IPS DF 19.7 (cell line): ENCODE data around the gene SCN4B.

Source experiments
- DNase-seq: peaks from one replicate; pipeline ENCODE4 v3.0.0-alpha.2; 2013; ENCODE audit warnings: low read depth, low spot score

The SCN4B gene

DNA sequence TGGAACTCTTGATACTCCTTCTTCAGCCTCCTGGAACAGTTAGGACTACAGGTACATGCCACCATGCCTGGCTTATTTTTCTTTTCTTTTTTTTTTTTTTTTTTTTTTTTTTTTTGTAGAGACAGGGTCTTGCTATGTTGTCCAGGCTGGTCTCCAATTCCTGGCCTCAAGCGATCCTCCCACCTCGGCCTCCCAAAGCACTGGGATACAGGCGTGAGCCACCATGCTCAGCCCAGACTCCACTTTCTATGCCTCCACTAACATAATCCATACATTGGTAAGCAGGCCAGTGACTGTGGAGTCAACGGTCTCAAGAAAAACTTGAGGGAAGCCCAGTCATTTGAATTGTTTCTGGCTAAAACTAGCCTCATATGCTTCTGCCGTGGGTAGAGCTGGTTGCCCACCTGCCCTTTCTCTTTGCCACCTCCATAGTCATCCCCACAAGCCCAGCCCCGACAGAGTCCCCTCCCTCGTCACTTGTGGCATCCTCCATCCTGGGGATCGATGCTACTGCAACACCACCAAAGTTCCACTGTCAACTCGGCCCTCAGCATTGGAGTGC is 21.5 kb upstream of the SCN4B start:
- no peak for DNase-seq

DNA sequence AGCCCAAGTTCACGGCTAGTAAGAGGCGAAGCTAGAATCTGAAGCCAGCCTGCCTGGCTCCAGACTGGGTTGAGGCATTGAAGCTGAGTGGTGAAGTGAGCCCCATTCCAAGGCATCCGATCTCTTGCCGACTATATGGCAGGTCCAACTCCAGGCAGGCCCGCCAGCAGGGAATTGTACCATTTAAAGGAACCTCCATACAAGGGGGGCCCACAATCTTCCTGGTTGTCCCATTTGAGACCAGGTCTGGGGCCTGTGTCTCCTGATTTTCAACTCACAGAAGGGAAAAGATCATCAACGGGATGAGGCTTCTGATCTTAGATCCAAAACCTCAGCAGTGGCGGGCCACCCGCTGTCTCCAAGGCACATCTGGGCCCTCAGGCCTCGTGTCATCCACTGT is 19.7 kb upstream of the SCN4B start:
- no peak for DNase-seq

DNA sequence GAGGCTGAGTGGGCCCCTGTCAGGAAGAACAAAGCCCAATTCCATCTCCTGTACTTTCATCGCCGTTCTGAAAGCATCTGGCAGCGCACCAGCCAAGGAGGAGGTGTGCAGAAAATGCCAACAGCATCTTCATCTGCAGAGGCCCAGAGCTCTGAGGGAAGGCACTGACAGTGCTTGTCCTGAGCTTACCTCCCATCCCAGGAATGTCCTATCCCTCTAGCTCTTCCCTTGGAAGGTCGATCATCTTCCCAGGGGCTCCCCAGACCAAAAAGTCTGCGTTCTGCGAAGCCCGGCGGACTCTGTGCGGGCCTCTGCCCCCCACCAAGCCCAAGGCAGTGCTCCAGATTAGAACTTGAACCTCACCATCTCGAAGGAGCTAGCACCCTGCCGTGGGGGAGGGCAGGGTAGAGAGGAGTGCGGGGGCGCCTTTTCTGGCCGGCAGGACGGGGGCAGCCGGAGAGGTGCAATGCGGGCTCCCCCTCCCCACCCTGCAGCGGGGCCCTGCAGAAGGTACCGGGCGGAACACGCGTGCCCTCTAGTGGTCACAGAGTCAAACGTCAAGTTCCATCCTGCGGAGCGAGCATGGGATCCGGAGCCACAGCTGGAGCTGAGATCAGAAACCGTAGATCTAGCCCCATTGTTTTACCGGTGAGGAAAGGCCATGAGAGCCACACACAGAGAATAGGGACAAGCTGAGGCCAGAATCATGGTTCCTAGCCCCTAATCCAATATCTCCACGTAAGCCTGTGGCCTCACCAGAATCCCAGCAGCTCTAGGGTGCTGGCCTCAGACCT is 18.8 kb upstream of the SCN4B start:
- DNase-seq: no peak

DNA sequence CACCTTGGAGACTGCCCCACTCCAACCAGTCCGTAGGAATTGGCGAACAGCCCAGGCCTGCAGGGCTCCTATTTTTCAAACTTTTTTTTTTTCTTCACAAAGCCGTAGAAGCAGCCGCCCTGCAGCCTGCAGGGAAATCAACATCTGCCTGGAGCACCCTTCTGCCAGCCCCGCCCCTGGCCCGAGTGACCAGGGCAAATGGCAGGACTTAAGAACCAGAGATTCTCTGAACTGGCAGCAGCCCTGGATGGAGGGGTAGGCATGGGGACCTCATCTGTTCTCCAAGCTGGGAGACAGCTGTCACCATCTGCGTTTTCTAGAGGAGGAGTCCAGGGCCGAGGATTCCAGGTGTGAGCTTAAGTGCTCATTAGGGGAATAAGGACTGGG is 18.3 kb upstream of the SCN4B start:
- DNase-seq: no peak

DNA sequence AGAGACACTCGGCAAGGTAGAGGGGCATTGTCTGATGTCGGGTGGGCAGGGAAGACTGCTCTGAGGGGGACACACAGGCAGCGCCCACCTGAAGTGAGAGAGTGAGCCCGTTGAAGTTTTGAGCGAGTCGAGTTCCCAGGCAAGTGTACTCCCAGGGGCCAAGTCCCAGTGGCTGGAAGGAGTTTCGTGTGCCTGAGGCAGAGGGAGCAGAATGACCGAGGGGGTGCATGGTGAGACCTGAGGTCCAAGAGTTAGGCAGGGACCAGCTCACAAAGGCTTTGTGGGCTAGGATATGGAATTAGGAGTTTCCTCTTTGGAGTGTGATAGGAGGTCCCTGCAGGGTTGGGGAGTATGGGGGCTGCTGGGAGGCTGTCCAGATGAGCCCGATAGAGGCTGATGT is 17.6 kb upstream of the SCN4B start:
- DNase-seq: no peak

DNA sequence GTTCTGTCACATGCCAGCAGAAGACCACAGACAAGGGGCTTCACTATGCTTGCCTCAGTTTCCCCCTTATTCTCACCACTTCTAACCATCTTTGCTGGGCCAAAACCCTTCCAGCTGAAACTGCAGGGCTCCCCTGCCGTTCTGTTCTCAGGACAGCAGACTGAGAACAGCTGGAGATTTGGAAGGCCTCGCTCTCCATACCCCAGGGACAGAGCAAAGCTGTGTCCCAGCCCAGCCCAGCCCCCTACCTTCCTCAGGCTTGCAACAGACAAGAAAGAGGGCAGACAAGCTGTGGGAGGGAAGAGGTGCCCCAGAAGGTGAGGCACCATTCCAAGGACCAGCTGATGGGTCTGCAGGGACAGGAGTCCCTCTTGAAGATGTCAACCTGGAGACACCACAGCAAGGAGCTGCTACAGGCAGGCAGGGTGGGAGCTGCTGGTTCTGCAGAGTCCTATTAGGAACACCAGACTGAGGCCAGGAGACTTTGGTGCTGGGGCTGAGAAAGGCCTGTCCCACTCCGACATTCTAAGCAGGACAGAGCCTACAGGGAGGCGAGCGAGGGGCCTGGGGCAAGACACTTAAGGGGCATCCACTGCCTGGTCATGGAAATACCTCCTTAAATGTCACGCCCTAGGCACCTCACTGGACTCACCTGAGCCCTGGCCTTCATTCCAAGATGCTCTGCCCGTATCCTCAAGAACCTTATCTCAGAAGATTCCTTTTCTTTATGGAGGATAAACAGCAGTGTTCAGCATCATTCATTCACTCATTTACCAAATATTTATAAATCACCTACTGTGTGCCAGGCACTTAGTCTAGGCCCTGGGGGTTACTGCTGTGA is 16.9 kb upstream of the SCN4B start:
- DNase-seq: no peak

DNA sequence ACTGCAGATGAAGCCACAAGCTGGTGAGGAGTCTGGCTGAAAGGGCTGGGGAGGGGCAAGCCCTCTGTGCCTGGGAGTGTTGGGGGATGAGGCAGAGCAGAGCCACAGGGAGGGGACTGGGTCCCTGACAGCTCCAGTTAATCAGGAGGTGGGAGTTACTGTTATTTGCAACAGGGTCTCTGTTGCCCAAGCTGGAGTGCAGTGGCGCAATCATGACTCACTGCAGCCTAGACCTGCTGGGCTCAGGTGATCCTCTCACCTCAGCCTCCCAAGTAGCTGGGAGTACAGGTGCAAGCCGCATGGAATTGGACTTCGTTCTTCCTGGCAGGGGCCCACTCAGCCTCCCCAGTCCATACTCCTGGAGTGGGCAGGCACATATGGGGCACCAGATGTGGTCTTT is 16.1 kb upstream of the SCN4B start:
- DNase-seq: no peak

DNA sequence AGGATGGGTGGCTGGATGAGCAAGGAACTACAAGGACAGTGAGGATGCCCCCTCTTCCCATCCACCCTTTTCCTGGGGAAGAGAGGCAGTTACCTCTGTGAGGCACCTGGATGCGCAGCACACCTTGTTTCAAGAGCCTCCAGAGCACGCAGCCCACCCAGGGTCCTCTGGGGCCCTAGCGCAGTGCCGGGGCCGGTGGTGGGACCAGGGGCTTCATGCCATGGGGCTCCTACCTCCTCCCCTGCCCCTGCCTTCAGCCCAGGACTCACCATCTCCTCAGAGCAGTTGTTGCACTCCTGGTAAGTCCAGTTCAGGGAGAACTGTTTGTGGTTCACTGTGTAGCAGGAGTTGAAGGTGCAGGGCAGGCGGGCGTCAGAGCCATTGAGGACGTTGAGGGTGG is 15.7 kb upstream of the SCN4B start:
- no peak for DNase-seq

DNA sequence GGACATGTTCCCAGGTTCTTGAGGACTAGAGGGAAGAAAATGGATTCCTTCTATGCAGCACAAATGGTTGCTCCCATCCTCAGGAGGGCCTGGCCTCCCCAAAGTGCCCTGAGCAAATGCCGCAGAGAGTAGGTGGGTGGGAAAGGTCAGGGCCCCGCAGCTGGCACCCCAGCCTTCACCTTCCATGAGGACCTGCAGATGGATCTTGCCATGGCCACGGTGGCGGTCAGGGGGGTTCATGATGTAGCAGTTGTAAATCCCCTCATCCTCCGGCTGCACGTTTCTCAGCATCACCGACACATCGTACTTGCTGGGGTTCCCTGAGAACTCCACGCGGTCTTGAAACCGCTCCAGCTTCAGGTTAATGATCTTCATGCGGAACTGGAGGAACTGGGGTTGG is 15.3 kb upstream of the SCN4B start:
- DNase-seq: no peak

DNA sequence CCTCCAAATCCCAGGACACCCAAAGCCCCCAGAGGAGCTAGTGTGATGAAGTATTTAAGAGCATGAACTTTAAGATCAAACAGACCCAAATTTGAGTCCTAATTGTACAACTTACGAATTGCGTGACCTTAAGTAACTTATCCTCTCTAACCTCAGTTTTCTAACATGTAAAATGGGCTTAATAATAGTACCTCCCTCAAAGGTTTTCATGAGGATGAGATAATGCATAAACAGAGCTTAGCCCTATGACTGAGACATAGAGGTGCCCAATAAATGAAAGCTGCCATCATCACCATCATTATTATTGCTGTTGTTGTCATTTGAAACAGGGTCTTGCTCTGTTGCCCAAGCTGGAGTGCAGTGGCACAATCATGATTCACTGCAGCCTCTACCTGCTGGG is 14.6 kb upstream of the SCN4B start:
- no peak for DNase-seq

DNA sequence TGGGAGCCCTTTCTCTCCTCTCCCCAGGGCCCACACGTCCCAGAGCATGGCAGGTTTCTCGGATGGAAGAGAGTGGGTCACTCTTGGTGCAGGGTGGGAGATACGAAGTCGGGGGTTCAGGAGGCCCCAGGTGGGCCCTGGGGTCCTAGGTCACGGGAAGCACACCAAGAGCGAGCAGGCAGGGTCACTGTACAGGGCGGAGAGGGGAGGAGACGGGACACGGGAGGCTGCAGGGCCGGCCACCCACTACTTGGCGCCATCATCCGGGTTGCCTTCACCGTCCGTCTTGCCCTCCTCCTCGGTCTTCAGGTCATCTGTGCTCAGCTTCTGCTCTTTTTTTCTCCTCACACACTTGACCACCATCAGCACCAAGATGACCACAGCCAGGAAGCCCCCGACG is 14.0 kb upstream of the SCN4B start:
- DNase-seq: no peak

DNA sequence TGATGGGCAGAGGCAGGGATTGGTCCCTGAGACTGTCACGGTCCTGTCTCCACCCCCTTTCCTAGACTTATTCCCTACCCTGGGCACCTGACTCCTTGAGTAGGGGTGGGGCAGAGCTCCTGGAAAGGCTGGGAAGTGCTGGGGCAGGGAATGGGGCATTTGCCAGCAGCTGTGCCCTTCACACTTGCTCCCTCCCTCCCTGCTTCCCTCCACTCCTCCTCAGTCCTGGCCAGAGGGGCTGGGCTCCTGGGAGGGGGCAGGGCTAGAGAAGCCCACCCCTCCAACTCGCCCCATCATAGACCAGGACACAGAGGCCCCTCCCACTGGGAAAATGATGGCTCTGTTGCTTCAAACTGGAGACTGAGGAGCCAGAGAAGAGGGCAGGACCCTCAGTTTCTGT is 12.3 kb upstream of the SCN4B start:
- no peak for DNase-seq

DNA sequence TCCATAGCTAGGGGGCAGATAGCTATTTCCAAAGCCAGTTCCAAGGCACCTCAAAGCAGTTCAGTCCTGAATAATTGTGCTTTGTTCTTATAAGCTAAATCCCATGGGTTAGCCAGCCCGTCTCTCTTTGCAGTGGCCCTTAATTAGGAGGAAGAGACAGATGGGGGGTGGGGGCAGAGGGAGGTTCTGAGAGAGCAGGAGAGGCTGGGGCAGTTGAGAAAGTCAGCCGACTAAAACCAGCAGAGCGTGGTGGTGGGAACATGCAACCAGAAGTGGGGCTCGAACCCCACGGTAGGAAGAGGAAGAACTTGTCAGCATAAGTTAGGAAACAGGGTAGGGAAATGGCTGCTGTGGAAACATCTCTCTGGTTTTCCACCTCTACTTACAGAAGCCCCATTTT is 10.9 kb upstream of the SCN4B start:
- no peak for DNase-seq

DNA sequence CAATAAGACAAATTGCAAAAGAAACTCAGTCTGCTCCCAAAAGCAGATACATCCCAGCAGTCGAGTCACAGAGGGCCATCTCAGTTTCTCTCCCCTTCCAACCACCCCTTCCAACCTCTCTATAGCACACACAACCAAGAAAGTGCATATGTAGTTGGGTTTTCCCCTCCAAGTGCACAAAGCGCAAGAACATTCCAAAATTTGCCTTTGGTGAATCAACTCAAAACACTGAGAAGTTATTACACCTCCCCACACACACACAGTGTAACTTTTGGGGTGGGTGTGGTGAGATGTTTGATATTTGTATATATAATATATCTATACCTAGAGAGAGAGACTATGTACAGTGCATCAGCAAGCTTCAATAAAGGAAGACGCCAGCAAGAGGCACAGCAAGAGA is 10.2 kb upstream of the SCN4B start:
- DNase-seq: no peak

DNA sequence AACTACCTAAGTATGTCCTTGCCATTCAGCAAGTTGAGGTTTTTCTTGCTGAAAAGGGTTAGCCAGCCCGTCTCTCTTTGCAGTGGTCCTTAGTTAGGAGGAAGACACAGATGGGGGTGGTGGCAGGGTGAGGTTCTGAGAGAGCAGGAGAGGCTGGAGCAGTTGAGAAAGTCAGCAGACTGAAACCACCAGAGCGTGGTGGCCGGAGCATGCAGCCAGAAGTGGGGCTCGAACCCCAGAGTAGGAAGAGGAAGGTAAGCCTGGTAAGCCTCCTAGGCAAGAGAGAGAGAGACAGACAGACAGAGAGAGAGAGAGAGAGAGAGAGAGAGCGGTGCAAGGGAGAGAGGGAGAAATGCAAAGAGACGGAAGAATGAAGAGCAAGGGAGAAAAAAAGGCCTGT is 9.2 kb upstream of the SCN4B start:
- DNase-seq: no peak

DNA sequence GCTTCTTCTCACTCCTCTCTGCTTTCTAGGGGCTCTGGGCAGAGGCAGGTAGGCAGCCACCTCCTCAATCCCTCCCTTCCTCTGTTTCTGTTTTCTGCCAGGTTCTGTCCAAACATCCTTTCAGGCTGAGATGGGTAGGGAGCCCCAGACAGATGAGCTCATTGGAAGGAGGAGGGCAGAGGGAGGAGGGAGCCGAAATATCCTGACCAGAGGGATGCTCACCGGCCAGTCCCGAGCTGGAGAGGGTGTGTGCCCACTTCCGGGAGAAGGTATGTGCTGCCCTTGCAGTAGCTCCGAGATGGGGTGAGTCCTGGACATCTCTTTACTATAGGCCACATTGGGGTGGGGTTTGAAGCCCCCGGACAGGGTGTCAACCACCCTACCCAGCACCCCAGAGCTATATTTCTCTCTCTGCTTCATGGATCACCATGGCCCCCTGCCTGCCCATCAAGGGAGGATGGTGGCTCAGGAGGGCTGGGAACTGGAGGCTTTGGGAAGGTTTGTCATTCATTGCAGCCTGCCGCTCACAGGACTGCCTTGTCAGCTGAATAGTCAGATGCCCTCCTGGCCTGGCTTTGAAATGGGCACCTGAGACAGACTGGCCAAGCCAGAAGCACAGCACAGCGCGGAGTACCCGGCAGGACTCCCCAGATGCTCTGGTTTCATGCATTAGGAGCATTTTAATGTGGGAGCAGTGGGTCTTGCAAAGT is 4.7 kb upstream of the SCN4B start:
- DNase-seq: no peak

DNA sequence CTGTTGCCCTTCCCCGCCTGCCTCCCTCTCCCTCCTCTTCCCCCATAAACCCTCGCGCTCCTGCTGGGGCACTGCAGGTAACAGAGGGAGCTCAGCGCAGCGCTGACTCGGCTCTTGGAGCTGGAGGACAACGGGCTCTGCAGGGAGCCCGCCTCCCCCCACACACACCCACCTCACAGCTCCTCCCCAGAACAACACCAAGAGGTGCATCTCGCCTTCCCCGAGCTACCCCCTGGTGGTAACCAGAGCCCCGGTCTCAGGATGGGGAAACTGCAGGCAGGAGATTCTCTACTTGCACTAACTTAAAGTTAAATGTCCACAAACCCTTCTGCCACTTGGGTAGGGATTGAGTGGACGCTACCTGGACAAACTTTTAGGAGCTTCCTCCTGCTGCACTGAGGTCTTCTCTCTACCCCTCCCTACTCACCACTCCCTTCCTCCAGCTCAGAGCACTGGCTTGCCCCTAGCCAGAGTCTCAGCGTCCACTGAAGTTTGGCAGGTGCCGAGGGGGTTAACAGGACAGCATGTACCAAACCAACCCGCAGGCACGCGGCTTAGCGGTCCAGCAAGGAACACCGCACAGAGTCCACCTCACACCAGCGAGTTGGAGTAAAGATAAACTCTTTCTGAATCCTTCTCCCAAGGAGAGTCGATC is 4.0 kb upstream of the SCN4B start:
- DNase-seq: no peak

DNA sequence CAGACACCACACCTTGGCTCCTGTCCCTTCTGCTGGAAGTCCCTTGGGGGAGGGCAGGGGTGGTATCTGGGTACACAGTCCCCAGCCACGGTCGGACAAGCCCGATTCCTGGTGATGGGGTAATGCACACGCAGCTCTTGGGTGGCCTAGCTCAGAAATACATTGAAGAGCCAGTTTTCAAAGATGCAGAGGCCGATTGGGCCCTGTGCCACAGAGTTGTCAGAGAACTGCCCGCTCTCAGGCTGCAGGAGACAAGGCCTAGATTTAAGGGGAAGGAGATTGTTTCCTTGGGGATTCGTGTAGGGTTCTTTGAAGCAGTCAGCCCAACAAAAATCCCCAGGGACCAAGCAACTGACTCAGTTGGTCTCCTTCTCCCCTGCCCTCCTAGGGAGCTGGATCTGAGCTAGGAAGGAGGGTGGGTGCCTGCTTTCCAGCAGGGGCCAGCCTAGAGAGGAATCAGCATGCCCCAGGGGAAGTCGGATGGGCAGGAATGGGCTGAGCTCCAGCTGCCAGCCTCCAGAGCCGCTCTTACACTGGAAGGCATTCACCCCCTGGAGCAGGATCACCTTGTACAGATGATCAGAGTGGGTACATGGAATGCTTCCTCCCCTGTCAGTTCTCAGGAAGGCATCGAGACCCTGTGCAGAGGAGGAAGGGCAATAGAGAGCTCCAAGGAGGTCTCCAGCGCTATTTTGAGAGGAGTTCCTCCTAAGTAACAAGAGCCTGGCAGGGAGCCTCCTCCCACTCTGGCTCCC is 3.3 kb upstream of the SCN4B start:
- DNase-seq: no peak

DNA sequence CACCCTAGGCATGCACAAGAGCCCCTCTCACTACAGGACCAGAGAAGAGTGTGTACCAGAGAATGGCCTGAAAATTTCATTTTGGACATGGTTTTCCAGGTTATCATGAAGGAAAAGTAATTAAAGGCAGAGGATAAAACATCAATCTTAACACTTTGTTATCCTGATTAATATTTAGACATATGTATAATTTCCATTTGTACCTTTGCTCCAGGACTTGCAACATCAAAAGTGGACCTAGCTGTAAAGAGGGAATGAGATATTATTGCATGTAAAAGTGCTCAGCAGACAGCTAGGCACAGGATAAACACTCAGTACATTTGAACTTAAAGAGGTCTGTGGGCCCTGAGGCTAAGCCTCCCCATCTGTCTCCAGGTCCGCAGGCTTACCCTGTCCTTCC is 2.0 kb upstream of the SCN4B start:
- no peak for DNase-seq

DNA sequence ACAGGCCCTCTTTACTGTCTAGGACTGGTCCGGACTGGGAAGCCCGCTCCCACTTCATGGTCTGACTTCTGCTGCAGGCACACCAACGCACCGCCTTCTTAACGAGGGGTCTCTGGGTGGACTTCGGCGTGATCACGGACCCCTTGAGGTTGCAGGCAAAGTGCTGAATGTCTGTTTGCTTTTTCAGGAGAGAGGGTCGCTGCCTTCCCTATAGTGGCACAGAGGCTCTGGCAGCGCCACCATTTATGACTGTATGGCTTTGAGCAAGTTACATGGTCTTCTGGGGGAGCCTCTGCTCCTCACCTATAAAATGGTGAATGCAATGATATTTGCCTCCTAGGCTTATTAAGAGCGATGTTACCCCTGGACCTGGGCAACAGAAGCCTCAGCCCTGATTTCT is 1.4 kb upstream of the SCN4B start:
- DNase-seq: no peak

DNA sequence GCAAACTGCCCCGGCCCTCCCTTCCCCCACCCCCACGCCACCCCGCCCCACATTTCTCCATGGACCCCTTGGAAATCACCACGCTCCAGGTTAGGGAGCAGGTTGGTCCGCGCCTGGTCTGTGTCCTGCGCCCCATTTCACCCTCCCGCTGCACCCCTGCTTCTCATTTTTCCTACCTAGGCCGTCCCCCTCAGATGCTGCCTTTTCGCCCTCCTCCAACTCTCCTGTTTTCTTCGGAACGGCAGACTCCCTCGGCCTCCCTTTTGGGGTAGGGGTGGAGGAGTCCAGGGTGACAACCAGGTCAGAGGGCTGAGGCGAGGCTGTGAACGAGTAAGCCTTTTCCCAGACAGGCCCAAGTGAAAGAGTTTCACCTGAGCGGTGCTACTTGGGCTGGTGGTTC is 893 bp upstream of the SCN4B start:
- DNase-seq: no peak
